H1 (cell line): ENCODE data around the gene AGRN. TPM values are rescaled to one million over a fixed set of nuclear protein-coding genes. Genes with fewer than 3 reads are reported as not detected.

Source experiments
- BACH1 ChIP-seq: IDR thresholded peaks from 2 replicates; pipeline ENCODE4 v1.6.1; 2012; ENCODE audit warnings: low read length, improper control_type of control experiment
- polyA plus RNA-seq, 7 experiments: library from polyadenylated mRNA; depleted of rRNA in 3 of 7; stranded (reverse) in 5 of 7; unstranded in 2 of 7; fragments of >200 nt in 5 of 7; fragments of 200-250 nt in 2 of 7; gene quantifications; 1 replicate in 5 of 7; 2 replicates in 1 of 7; 4 replicates in 1 of 7; pipeline versions ENCODE4 v1.2.1 to v1.2.3, GENCODE V29; 2011 to 2013; ENCODE audit warnings: missing spikeins in 2 of 7, mixed read lengths in 2 of 7
- total RNA-seq: library from RNA; stranded (reverse); fragmentation: NEBNext Ultra II Directional; extraction: Animal tissue kit (Norgen Biotek cat#: 25700); gene quantifications from 2 replicates; pipeline ENCODE4 v1.2.1, GENCODE V29; 2021

The AGRN gene
- total and polyA plus RNA-seq, 2 of the 8 experiments (the other 6 are each of a cell fraction or from before 2014, with no cell fraction given), result 52.3 to 155 TPM

GRCh38 chr1:1067860-1068516 lies 48.1 kb downstream of the AGRN start (continued):
- no peak for TF ChIP-seq BACH1
